IMR-90 (cell line): ENCODE data around the gene STARD13. TPM values are rescaled to one million over a fixed set of nuclear protein-coding genes. Genes with fewer than 3 reads are reported as not detected.

Experiments
- ATAC-seq: fragments of 200-7000 bp; cut with Tn5 transposase; 2 replicates; pipeline ENCODE4 v1.9.1; 2020; ENCODE audit warnings: low read depth, mild to moderate bottlenecking, moderate library complexity
- BruUV-seq: library from RNA; stranded (reverse); fragments of 400-500 nt; replicated peaks from 2 replicates; lab custom pipeline; 2021; lab: Mats Ljungman, UMichigan
- CTCF ChIA-PET: fragments of 300-600 bp; formaldehyde crosslinking; extraction: SDS; loops from one replicate; lab custom pipeline; 2021; ENCODE audit warnings: antibody characterized with exemption; lab: Yijun Ruan, JAX
- POLR2A ChIA-PET: fragments of 300-600 bp; sonication (Branson Sonifier 250); formaldehyde crosslinking; loops from one replicate; lab custom pipeline; 2022; ENCODE audit warnings: antibody characterized with exemption; ENCODE audit not compliant: unreplicated experiment; lab: Charles Lee
- DNase-seq: peaks from one replicate; pipeline ENCODE4 v3.0.0; 2013
- H2AFZ ChIP-seq: replicated peaks from 2 replicates; pipeline ENCODE3; 2013; ENCODE audit warnings: low read length, mild to moderate bottlenecking; ENCODE audit not compliant: poor library complexity
- H2AK5ac ChIP-seq: 2 replicates; pipeline ENCODE4 v1.6.1; 2013; ENCODE audit warnings: low read depth, low read length, inconsistent platforms
- H2AK9ac ChIP-seq: replicated peaks from 2 replicates; pipeline ENCODE3; 2013; ENCODE audit warnings: mild to moderate bottlenecking, low read depth, low read length, moderate library complexity; ENCODE audit not compliant: poor library complexity
- H2BK120ac ChIP-seq: 2 replicates; pipeline ENCODE4 v1.6.1; 2013; ENCODE audit warnings: low read depth, low read length, inconsistent platforms
- H2BK15ac ChIP-seq: 3 replicates; pipeline ENCODE4 v1.6.1; 2013; ENCODE audit warnings: low read depth, low read length, inconsistent platforms
- H2BK20ac ChIP-seq: 2 replicates; pipeline ENCODE4 v1.6.1; 2013; ENCODE audit warnings: low read depth, mild to moderate bottlenecking, inconsistent platforms, low read length, moderate library complexity
- H2BK5ac ChIP-seq: 2 replicates; pipeline ENCODE4 v1.6.1; 2013; ENCODE audit warnings: mild to moderate bottlenecking, low read depth, low read length, inconsistent platforms; ENCODE audit not compliant: poor library complexity, severe bottlenecking
- H3K14ac ChIP-seq: replicated peaks from 2 replicates; pipeline ENCODE4 v1.6.1; 2013; ENCODE audit warnings: low read depth, low read length, inconsistent platforms
- H3K18ac ChIP-seq: 2 replicates; pipeline ENCODE4 v1.6.1; 2013; ENCODE audit warnings: low read depth, low read length, control low read depth
- H3K23ac ChIP-seq: 2 replicates; pipeline ENCODE4 v1.6.1; 2013; ENCODE audit warnings: low read depth, low read length, inconsistent platforms
- H3K27ac ChIP-seq: 2 replicates; pipeline ENCODE4 v1.5.1; 2013; ENCODE audit warnings: mild to moderate bottlenecking, control low read depth, low read length; ENCODE audit not compliant: insufficient read depth
- H3K27me3 ChIP-seq: 2 replicates; pipeline ENCODE4 v1.6.1; 2013; ENCODE audit warnings: low read length; ENCODE audit not compliant: control insufficient read depth, insufficient read depth
- H3K36me3 ChIP-seq: 2 replicates; pipeline ENCODE4 v1.6.1; 2013; ENCODE audit warnings: low read length, mixed read lengths; ENCODE audit not compliant: control insufficient read depth, insufficient read depth
- H3K4ac ChIP-seq: 2 replicates; pipeline ENCODE4 v1.6.1; 2013; ENCODE audit warnings: low read depth, low read length, inconsistent platforms
- H3K4me1 ChIP-seq: 2 replicates; pipeline ENCODE4 v1.6.1; 2013; ENCODE audit warnings: low read length, mixed read lengths; ENCODE audit not compliant: control insufficient read depth, insufficient read depth
- H3K4me2 ChIP-seq: 2 replicates; pipeline ENCODE4 v1.6.1; 2013; ENCODE audit warnings: low read depth, mild to moderate bottlenecking, control low read depth, low read length, moderate library complexity
- H3K4me3 ChIP-seq: 2 replicates; pipeline ENCODE4 v1.5.1; 2013; ENCODE audit warnings: low read depth, mild to moderate bottlenecking, control low read depth, low read length, moderate library complexity; ENCODE audit not compliant: insufficient read depth
- H3K56ac ChIP-seq: 2 replicates; pipeline ENCODE4 v1.6.1; 2013; ENCODE audit warnings: low read length, inconsistent platforms; ENCODE audit not compliant: insufficient read depth; ENCODE audit errors: extremely low read depth
- H3K79me1 ChIP-seq, 2 experiments: 2 replicates each; pipeline ENCODE4 v1.6.1; 2013; ENCODE audit warnings: low read length in 2 of 2, inconsistent platforms in 1 of 2, low read depth in 1 of 2
- H3K9ac ChIP-seq: 2 replicates; pipeline ENCODE4 v1.6.1; 2013; ENCODE audit warnings: low read depth, low read length, control low read depth
- H3K9me1 ChIP-seq: 2 replicates; pipeline ENCODE4 v1.6.1; 2013; ENCODE audit warnings: low read length, inconsistent platforms; ENCODE audit not compliant: insufficient read depth
- H3K9me3 ChIP-seq: 2 replicates; pipeline ENCODE4 v1.6.1; 2013; ENCODE audit warnings: low read length; ENCODE audit not compliant: control insufficient read depth, insufficient read depth
- H4K20me1 ChIP-seq: 2 replicates; pipeline ENCODE4 v1.6.1; 2013; ENCODE audit warnings: low read length, inconsistent platforms; ENCODE audit not compliant: insufficient read depth
- H4K5ac ChIP-seq: 2 replicates; pipeline ENCODE4 v1.6.1; 2013; ENCODE audit warnings: mild to moderate bottlenecking, low read depth, low read length, control low read depth
- H4K8ac ChIP-seq, 2 experiments: 2 replicates each; pipeline ENCODE4 v1.6.1; 2013; ENCODE audit warnings: low read depth in 2 of 2, low read length in 2 of 2, control low read depth in 1 of 2, inconsistent platforms in 1 of 2
- H4K91ac ChIP-seq: 2 replicates; pipeline ENCODE4 v1.6.1; 2013; ENCODE audit warnings: low read depth, low read length, inconsistent platforms; ENCODE audit not compliant: insufficient read depth
- BHLHE40 ChIP-seq: fragments of 150-350 bp; IDR thresholded peaks from 2 replicates; pipeline ENCODE4 v1.6.1; 2016; ENCODE audit warnings: mild to moderate bottlenecking, low read depth, low read length
- CEBPB ChIP-seq: IDR thresholded peaks from 2 replicates; pipeline ENCODE4 v1.6.1; 2012; ENCODE audit warnings: low read depth, low read length, improper control_type of control experiment
- CHD1 ChIP-seq: IDR thresholded peaks from 2 replicates; pipeline ENCODE4 v1.6.1; 2012; ENCODE audit warnings: low read depth, low read length, improper control_type of control experiment
- CTCF ChIP-seq: conservative IDR thresholded peaks from 2 replicates; pipeline ENCODE4 v1.5.1; 2012; ENCODE audit warnings: mild to moderate bottlenecking, low read depth, low read length, improper control_type of control experiment
- ELK1 ChIP-seq: fragments of 150-350 bp; IDR thresholded peaks from 2 replicates; pipeline ENCODE4 v1.6.1; 2016; ENCODE audit warnings: low read depth, mild to moderate bottlenecking, low read length, moderate library complexity, borderline replicate concordance
- FOS ChIP-seq: fragments of 150-350 bp; IDR thresholded peaks from 2 replicates; pipeline ENCODE4 v1.6.1; 2016; ENCODE audit warnings: low read depth, low read length
- MAFK ChIP-seq: IDR thresholded peaks from 2 replicates; pipeline ENCODE4 v1.6.1; 2012; ENCODE audit warnings: low read depth, low read length, improper control_type of control experiment
- MAZ ChIP-seq: IDR thresholded peaks from 2 replicates; pipeline ENCODE4 v1.6.1; 2012; ENCODE audit warnings: low read depth, mild to moderate bottlenecking, low read length, improper control_type of control experiment, moderate library complexity, borderline replicate concordance
- MXI1 ChIP-seq: IDR thresholded peaks from 2 replicates; pipeline ENCODE4 v1.6.1; 2012; ENCODE audit warnings: low read depth, mild to moderate bottlenecking, low read length, moderate library complexity, borderline replicate concordance
- NFE2L2 ChIP-seq: fragments of 150-350 bp; IDR thresholded peaks from 2 replicates; pipeline ENCODE4 v1.6.1; 2016; ENCODE audit warnings: low read depth, mild to moderate bottlenecking, low read length
- POLR2A ChIP-seq: IDR thresholded peaks from 2 replicates; pipeline ENCODE4 v1.6.1; 2012; ENCODE audit warnings: mild to moderate bottlenecking, low read depth, low read length
- RAD21 ChIP-seq: IDR thresholded peaks from 2 replicates; pipeline ENCODE4 v1.6.1; 2012; ENCODE audit warnings: low read length, improper control_type of control experiment
- RCOR1 ChIP-seq: IDR thresholded peaks from 2 replicates; pipeline ENCODE4 v1.6.1; 2012; ENCODE audit warnings: mild to moderate bottlenecking, low read length, improper control_type of control experiment; ENCODE audit not compliant: insufficient replicate concordance
- RFX5 ChIP-seq: IDR thresholded peaks from 2 replicates; pipeline ENCODE4 v1.8.0; 2012; ENCODE audit warnings: low read depth, mild to moderate bottlenecking, low read length, moderate library complexity
- USF2 ChIP-seq: fragments of 150-350 bp; IDR thresholded peaks from 2 replicates; pipeline ENCODE4 v1.6.1; 2017; ENCODE audit warnings: mild to moderate bottlenecking, antibody characterized with exemption, low read length, low read depth
- WGBS, 2 experiments: methylation state at CpG; one replicate each; pipeline versions ENCODE4 v1.1.5 to v1.1.7; 2013; ENCODE audit warnings: missing lambda C conversion rate in 2 of 2; ENCODE audit not compliant: insufficient read length in 1 of 2; ENCODE audit errors: extremely low coverage in 2 of 2; 5-methylcytosine and 5-hydroxymethylcytosine counted together
- dilution Hi-C: fragments of 300-500 bp; cut with HindIII; formaldehyde crosslinking; loops from one replicate; pipeline ENCODE4 v1.14.3; 2018; ENCODE audit warnings: low sequenced_read_pairs; ENCODE audit not compliant: unreplicated experiment
- in situ Hi-C: fragments of 300-500 bp; cut with MboI; formaldehyde crosslinking; loops from 3 replicates; pipeline ENCODE4 v1.14.3; 2019; ENCODE audit warnings: low sequenced_read_pairs, inconsistent platforms, mixed read lengths
- intact Hi-C: fragments of 100-400 bp; cut with micrococcal nuclease; formaldehyde crosslinking; loops from 2 replicates; pipeline ENCODE4 v1.10.0; 2022
- polyA plus RNA-seq, 3 experiments: library from polyadenylated mRNA; depleted of rRNA; stranded (reverse); fragments of >200 nt; gene quantifications; 2 replicates each; pipeline ENCODE4 v1.2.3, GENCODE V29; 2012; ENCODE audit warnings: low replicate concordance in 1 of 3
- total RNA-seq: library from RNA; depleted of rRNA; stranded (reverse); fragments of >200 nt; gene quantifications from 2 replicates; pipeline ENCODE4 v1.2.3, GENCODE V29; 2012

STARD13 gene
- total and polyA plus RNA-seq, 2 of the 4 experiments (the other 2 are of a cell fraction): 23.6 to 46.6 TPM

- ChIA-PET CTCF (interaction anchor here (0.7 to 1.2 kb wide), 2 partner anchors 329 to 513 kb away, joined by 4 read pairs; no protein-coding TSS in a partner anchor), POLR2A (interaction anchor here (0.6 kb wide), 1 partner anchor 71 kb away, joined by 3 read pairs; no protein-coding TSS in a partner anchor)
- peak overlapping the region; percentile 47 for H4K91ac ChIP-seq
- peak overlapping the region; percentile 80 for H2BK5ac ChIP-seq
- H2BK15ac ChIP-seq: peak overlapping the region; percentile 50; the same call in 1 of the 3 replicates
- H3K9ac ChIP-seq: peak overlapping the region; percentile 65
- peak overlapping the region; percentile 48 to 78; a peak in 3 of 4 replicates for H4K8ac ChIP-seq
- BruUV-seq: no TSS peak
- DNase-seq (peak; percentile 65), ATAC-seq (peak; percentile 7)
- H3K4me2 ChIP-seq: peak overlapping the region; percentile 72
- peak overlapping the region; percentile 58 for H2BK20ac ChIP-seq
- no peaks in the 10 kb centered on the region for H3K9me3 ChIP-seq
- no peaks in the 10 kb centered on the region for H3K27me3 ChIP-seq
- no peak overlapping the region for H2AFZ ChIP-seq
- H3K4me3 ChIP-seq: peak overlapping the region; percentile 3; the same call in 1 of the 2 replicates
- H4K5ac ChIP-seq: peak overlapping the region; percentile 50; the same call in 1 of the 2 replicates
- in situ Hi-C loops (no loop called here), intact Hi-C loops (loop anchor here (5.0 kb wide), 1 partner anchor 91 kb away; no protein-coding TSS in a partner anchor), dilution Hi-C loops (no loop called here)
- peak overlapping the region; percentile 46 for H2AK5ac ChIP-seq
- H3K27ac ChIP-seq: peak overlapping the region; percentile 84
- peak overlapping the region; percentile 77 for H3K4ac ChIP-seq
- peak overlapping the region; percentile 76 for H2BK120ac ChIP-seq
- peaks cover 4% of the 10 kb centered on the region; the same call in 1 of the 2 replicates for H3K36me3 ChIP-seq
- peaks cover 31% of the 10 kb centered on the region for H3K4me1 ChIP-seq
- no peak overlapping the region for H2AK9ac ChIP-seq
- peak overlapping the region; percentile 80 for H3K23ac ChIP-seq
- H4K20me1 ChIP-seq: peaks cover 35% of the 10 kb centered on the region
- H3K14ac ChIP-seq: peak overlapping the region; percentile 59; the same call in 1 of the 2 replicates
- no CpG with 5 or more reads among the region's 6 CpGs for WGBS, 2 experiments
- peak overlapping the region; percentile 67; the same call in 1 of the 2 replicates for H3K18ac ChIP-seq
- H3K9me1 ChIP-seq: peaks cover 31% of the 10 kb centered on the region
- H3K56ac ChIP-seq: peak overlapping the region; percentile 58
- peaks cover 31 to 79% of the 10 kb centered on the region in 2 experiments for H3K79me1 ChIP-seq
- TF ChIP-seq CTCF (no peak), RCOR1 (no peak), USF2 (peak; percentile 80), BHLHE40 (peak; percentile 35; the same call in 1 of the 2 replicates), MAZ (no peak), RFX5 (no peak), RAD21 (no peak), MAFK (no peak), FOS (no peak), MXI1 (no peak), ELK1 (no peak), NFE2L2 (no peak), CHD1 (0 out of 2 replicates have a peak, but pooled peaks have one; percentile 46), CEBPB (peak; percentile 20; the same call in 1 of the 2 replicates), POLR2A (no peak)
Observed at GRCh38 chr13:33213797-33214196, 71.8 kb downstream of the STARD13 start.
